ENCODE data around the gene VMP1. TPM values are rescaled to one million over a fixed set of nuclear protein-coding genes. Genes with fewer than 3 reads are reported as not detected.
"Not testable (repeated sequence)": the region's sequence is repeated elsewhere in the genome, so short reads cannot be mapped to it uniquely, and the experiment has no call there.

VMP1 gene
- total and polyA plus RNA-seq, 12 donors: 52.4 to 335 (median 130) TPM

GRCh38 chr17:59804901-59805465, 97.5 kb downstream of the VMP1 start:
- TF ChIP-seq POLR2A (IDR thresholded peaks at IDR 0.05) (no peak), CTCF (IDR thresholded peaks at IDR 0.05) (no peak)
- 63 to 70% (median 69%) methylated on average over 6 of the region's 6 CpGs for WGBS, 4 donors
- peak overlapping the region in 2 of 5 donors; percentile 19 to 25 for H3K27ac ChIP-seq
- H3K4me3 ChIP-seq: no peak overlapping the region
- no peak for DNase-seq
- H3K36me3 ChIP-seq (replicated peaks in 1 of 2): peaks cover 0 to 3% of the 10 kb centered on the region in 2 donors
- H3K4me1 ChIP-seq (replicated peaks in 1 of 2): peaks cover 0 to 13% of the 10 kb centered on the region in 2 donors
- no peaks in the 10 kb centered on the region for H3K9me3 ChIP-seq (replicated peaks in 1 of 3)
- intact Hi-C loops (cut with DNase I): no loop called here
- H3K27me3 ChIP-seq: no peaks in the 10 kb centered on the region

GRCh38 chr17:59806322-59806721, 98.9 kb downstream of the VMP1 start:
- H3K27ac ChIP-seq; H3K9me3 ChIP-seq (replicated peaks in 1 of 3); H3K4me3 ChIP-seq; H3K27me3 ChIP-seq; DNase-seq; H3K36me3 ChIP-seq (replicated peaks in 1 of 2); intact Hi-C loops (cut with DNase I): not testable (repeated sequence)
- WGBS, 4 donors: 92 to 98% (median 98%) methylated on average over 6 of the region's 6 CpGs
- peaks cover 0 to 13% of the 10 kb centered on the region in 2 donors for H3K4me1 ChIP-seq (replicated peaks in 1 of 2)

- peak overlapping the region in 2 of 5 donors; percentile 4 to 57 for H3K27ac ChIP-seq
- intact Hi-C loops (cut with DNase I): no loop called here
- peaks cover 0 to 10% of the 10 kb centered on the region in 2 donors for H3K36me3 ChIP-seq (replicated peaks in 1 of 2)
- peaks cover 0 to 11% of the 10 kb centered on the region in 2 donors for H3K4me1 ChIP-seq (replicated peaks in 1 of 2)
- WGBS, 4 donors: 75 to 89% (median 85%) methylated on average over 4 of the region's 4 CpGs
- no peak overlapping the region for H3K4me3 ChIP-seq
- no peaks in the 10 kb centered on the region for H3K27me3 ChIP-seq
- no peak for TF ChIP-seq CTCF (IDR thresholded peaks at IDR 0.05)
- no peak for TF ChIP-seq POLR2A (IDR thresholded peaks at IDR 0.05)
- no peaks in the 10 kb centered on the region for H3K9me3 ChIP-seq (replicated peaks in 1 of 3)
- DNase-seq: no peak
These were observed 100.5 kb downstream of the VMP1 start for GRCh38 chr17:59807892-59808509.

GRCh38 chr17:59810894-59811153, 103.4 kb downstream of the VMP1 start:
- 96 to 100% (median 98%) methylated on average over 1 of the region's 1 CpG for WGBS, 4 donors
- no peaks in the 10 kb centered on the region for H3K9me3 ChIP-seq (replicated peaks in 1 of 3)
- no peak overlapping the region for H3K4me3 ChIP-seq
- no peak overlapping the region for H3K27ac ChIP-seq
- H3K4me1 ChIP-seq (replicated peaks in 1 of 2): peaks cover 0 to 3% of the 10 kb centered on the region in 2 donors
- H3K27me3 ChIP-seq: no peaks in the 10 kb centered on the region
- H3K36me3 ChIP-seq (replicated peaks in 1 of 2): peaks cover 0 to 10% of the 10 kb centered on the region in 2 donors
- intact Hi-C loops (cut with DNase I): no loop called here
- DNase-seq: no peak
- TF ChIP-seq POLR2A (IDR thresholded peaks at IDR 0.05): no peak
- TF ChIP-seq CTCF (IDR thresholded peaks at IDR 0.05): no peak

GRCh38 chr17:59811209-59811608, 103.8 kb downstream of the VMP1 start:
- Histone ChIP-seq H3K4me3 (no peak overlapping the region), H3K9me3 (replicated peaks in 1 of 3) (no peaks in the 10 kb centered on the region), H3K27ac (no peak overlapping the region), H3K27me3 (no peaks in the 10 kb centered on the region), H3K36me3 (replicated peaks in 1 of 2) (peaks cover 0 to 10% of the 10 kb centered on the region in 2 donors), H3K4me1 (replicated peaks in 1 of 2) (no peaks in the 10 kb centered on the region)
- DNase-seq: no peak
- intact Hi-C loops (cut with DNase I): no loop called here
- WGBS, 4 donors: 83 to 100% (median 84%) methylated on average over 1 of the region's 1 CpG
- TF ChIP-seq POLR2A (IDR thresholded peaks at IDR 0.05) (no peak), CTCF (IDR thresholded peaks at IDR 0.05) (no peak)
